Parathyroid adenoma (tissue), 2 donors: ENCODE measurements around the gene CNNM2.

Experiments used
- H2AFZ ChIP-seq: fragments of 300-600 bp; sonication (generic); one replicate; pipeline ENCODE4 v1.7.0; 2017; ENCODE audit warnings: antibody characterized with exemption, mild to moderate bottlenecking
- H3K27ac ChIP-seq: fragments of 300-600 bp; sonication (generic); one replicate; pipeline ENCODE4 v1.7.0; 2017
- H3K27me3 ChIP-seq: fragments of 300-600 bp; sonication (generic); one replicate; pipeline ENCODE4 v1.7.0; 2017; ENCODE audit warnings: low read length; ENCODE audit not compliant: control insufficient read depth, insufficient read depth
- H3K36me3 ChIP-seq: fragments of 300-600 bp; sonication (generic); one replicate; pipeline ENCODE4 v1.7.0; 2017; ENCODE audit warnings: low read length; ENCODE audit not compliant: control insufficient read depth, insufficient read depth
- H3K4me1 ChIP-seq: fragments of 300-600 bp; sonication (generic); one replicate; pipeline ENCODE4 v1.7.0; 2017; ENCODE audit warnings: control low read depth
- H3K4me2 ChIP-seq: fragments of 300-600 bp; sonication (generic); one replicate; pipeline ENCODE4 v1.7.0; 2017; ENCODE audit warnings: low read length
- H3K4me3 ChIP-seq: fragments of 300-600 bp; sonication (generic); one replicate; pipeline ENCODE4 v1.7.0; 2017; ENCODE audit warnings: low read depth, low read length
- H3K79me2 ChIP-seq: fragments of 300-600 bp; sonication (generic); one replicate; pipeline ENCODE4 v1.7.0; 2017; ENCODE audit warnings: control low read depth
- H3K9ac ChIP-seq: fragments of 300-600 bp; sonication (generic); one replicate; pipeline ENCODE4 v1.7.0; 2017; ENCODE audit warnings: mild to moderate bottlenecking
- H3K9me3 ChIP-seq: fragments of 300-600 bp; sonication (generic); one replicate; pipeline ENCODE4 v1.7.0; 2017; ENCODE audit warnings: low read length; ENCODE audit not compliant: control insufficient read depth
- CTCF ChIP-seq: fragments of 300-600 bp; sonication (generic); IDR thresholded peaks from one replicate; pipeline ENCODE4 v1.7.0; 2017; ENCODE audit warnings: antibody characterized with exemption, mild to moderate bottlenecking
- donor health status: primary hyperparathyroidism.

Gene CNNM2

GRCh38 chr10:102894466-102895213, 23.5 kb upstream of the CNNM2 start:
- H3K27ac ChIP-seq, result no peak overlapping the region
- H3K79me2 ChIP-seq, result no peaks in the 10 kb centered on the region
- H3K4me1 ChIP-seq, result peaks cover 5% of the 10 kb centered on the region
- no peaks in the 10 kb centered on the region for H3K36me3 ChIP-seq
- H3K27me3 ChIP-seq, result no peaks in the 10 kb centered on the region
- H3K4me2 ChIP-seq, result peak overlapping the region; percentile 28
- no peak overlapping the region for H3K4me3 ChIP-seq
- no peak overlapping the region for H3K9ac ChIP-seq
- H3K9me3 ChIP-seq, result no peaks in the 10 kb centered on the region
- no peak for TF ChIP-seq CTCF
- no peak overlapping the region for H2AFZ ChIP-seq

GRCh38 chr10:102900006-102900405, 18.1 kb upstream of the CNNM2 start:
- Histone ChIP-seq H3K4me2 (no peak overlapping the region), H3K9ac (no peak overlapping the region), H3K4me1 (no peaks in the 10 kb centered on the region), H3K27ac (no peak overlapping the region), H3K4me3 (no peak overlapping the region), H3K79me2 (no peaks in the 10 kb centered on the region), H2AFZ (no peak overlapping the region), H3K36me3 (no peaks in the 10 kb centered on the region), H3K27me3 (no peaks in the 10 kb centered on the region), H3K9me3 (no peaks in the 10 kb centered on the region)
- no peak for TF ChIP-seq CTCF

DNA sequence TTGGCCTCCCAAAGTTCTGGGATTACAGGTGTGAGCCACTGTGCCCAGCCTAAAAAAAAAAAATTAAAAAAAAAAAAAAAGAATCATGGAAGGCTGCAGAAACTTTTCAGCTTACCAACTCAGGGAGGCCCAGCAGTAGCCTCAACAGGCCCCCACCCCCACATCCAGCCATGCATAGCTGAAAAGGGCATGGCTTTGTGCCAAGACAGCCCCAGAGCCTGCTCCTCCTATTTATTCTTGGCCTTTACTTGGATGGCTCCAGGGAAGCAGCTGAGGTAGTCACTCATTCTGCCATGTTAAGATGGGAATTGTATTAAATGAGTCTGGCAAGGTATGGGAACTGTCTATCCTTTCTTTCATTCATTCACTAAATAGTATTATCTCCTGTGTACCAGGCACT, 13.7 kb upstream of the CNNM2 start:
- Histone ChIP-seq H3K79me2 (no peaks in the 10 kb centered on the region), H3K4me2 (no peak overlapping the region)

GRCh38 chr10:102906507-102906906, 11.6 kb upstream of the CNNM2 start:
- Histone ChIP-seq H3K4me3 (no peak overlapping the region), H3K4me2 (no peak overlapping the region)
- TF ChIP-seq CTCF, result no peak

More for the DNA sequence above, 13.7 kb upstream of the CNNM2 start:
- Histone ChIP-seq H2AFZ (no peak overlapping the region), H3K27ac (no peak overlapping the region), H3K36me3 (no peaks in the 10 kb centered on the region), H3K27me3 (no peaks in the 10 kb centered on the region), H3K9me3 (no peaks in the 10 kb centered on the region), H3K9ac (no peak overlapping the region), H3K4me1 (no peaks in the 10 kb centered on the region), H3K4me3 (no peak overlapping the region)
- TF ChIP-seq CTCF, result no peak

DNA sequence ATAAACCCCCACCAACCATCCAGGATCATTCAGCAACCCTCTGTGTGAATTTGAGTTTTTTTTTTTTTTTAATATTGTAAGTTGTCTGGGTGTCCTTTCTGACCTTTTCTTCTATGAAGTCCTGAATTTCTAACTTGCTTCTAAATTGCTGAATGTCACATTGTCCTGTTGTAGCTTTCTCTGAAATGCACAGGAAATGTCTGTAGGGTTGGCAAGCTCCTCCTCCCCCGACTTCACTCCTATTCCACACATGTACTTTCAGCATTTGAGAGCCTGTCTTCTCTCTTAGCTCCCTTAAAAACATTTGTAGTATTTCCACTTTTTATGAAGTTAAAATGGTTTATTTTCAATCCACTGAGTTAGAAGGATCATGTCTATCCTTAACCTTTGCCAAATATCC, 3.3 kb upstream of the CNNM2 start:
- no peaks in the 10 kb centered on the region for H3K36me3 ChIP-seq
- no peak overlapping the region for H3K4me3 ChIP-seq
- H3K9ac ChIP-seq, result no peak overlapping the region
- H3K27me3 ChIP-seq, result no peaks in the 10 kb centered on the region
- H3K9me3 ChIP-seq, result no peaks in the 10 kb centered on the region
- H3K4me2 ChIP-seq, result no peak overlapping the region
- no peak overlapping the region for H3K27ac ChIP-seq
- H3K4me1 ChIP-seq, result peaks cover 7% of the 10 kb centered on the region
- H3K79me2 ChIP-seq, result peaks cover 10% of the 10 kb centered on the region
- TF ChIP-seq CTCF, result no peak
- no peak overlapping the region for H2AFZ ChIP-seq

More at GRCh38 chr10:102906507-102906906, 11.6 kb upstream of the CNNM2 start:
- no peaks in the 10 kb centered on the region for H3K79me2 ChIP-seq
- H3K9me3 ChIP-seq, result no peaks in the 10 kb centered on the region
- H3K9ac ChIP-seq, result no peak overlapping the region
- H3K27ac ChIP-seq, result no peak overlapping the region
- no peaks in the 10 kb centered on the region for H3K36me3 ChIP-seq
- no peaks in the 10 kb centered on the region for H3K27me3 ChIP-seq
- no peak overlapping the region for H2AFZ ChIP-seq
- H3K4me1 ChIP-seq, result no peaks in the 10 kb centered on the region
